RWPE2 (cell line): Measurements from ENCODE around the gene DEFB112.

ENCODE experiments used
- ATAC-seq: fragments of 200-7000 bp; cut with Tn5 transposase; 3 replicates; pipeline ENCODE4 v1.9.1; 2021; ENCODE audit warnings: low read depth
- DNase-seq: peaks from one replicate; pipeline ENCODE4 v3.0.0-alpha.2; 2020; ENCODE audit warnings: low spot score
- H3K27ac ChIP-seq: fragments of 450-650 bp; 2 replicates; pipeline ENCODE4 v1.5.1; 2017; ENCODE audit warnings: mild to moderate bottlenecking; ENCODE audit not compliant: poor library complexity, severe bottlenecking
- H3K27me3 ChIP-seq: fragments of 250-450 bp; sonication (Bioruptor Pico); 2 replicates; pipeline ENCODE4 v1.5.1; 2021; ENCODE audit warnings: mild to moderate bottlenecking, moderate library complexity; ENCODE audit not compliant: insufficient read depth, poor library complexity, severe bottlenecking
- H3K36me3 ChIP-seq: fragments of 250-450 bp; sonication (Bioruptor Pico); 2 replicates; pipeline ENCODE4 v1.5.1; 2020; ENCODE audit warnings: low read depth, mild to moderate bottlenecking, moderate library complexity
- H3K4me1 ChIP-seq: fragments of 250-450 bp; sonication (Bioruptor Pico); 2 replicates; pipeline ENCODE4 v1.5.1; 2021; ENCODE audit warnings: mild to moderate bottlenecking, moderate library complexity; ENCODE audit not compliant: insufficient read depth, poor library complexity, severe bottlenecking
- H3K4me3 ChIP-seq: fragments of 250-450 bp; sonication (Bioruptor Pico); 2 replicates; pipeline ENCODE4 v1.5.1; 2021; ENCODE audit warnings: mild to moderate bottlenecking, moderate library complexity; ENCODE audit not compliant: severe bottlenecking
- H3K9me3 ChIP-seq: fragments of 250-450 bp; sonication (Bioruptor Pico); 2 replicates; pipeline ENCODE4 v1.5.1; 2021; ENCODE audit warnings: mild to moderate bottlenecking, moderate library complexity; ENCODE audit not compliant: severe bottlenecking
- CTCF ChIP-seq: fragments of 450-650 bp; IDR thresholded peaks from one replicate; pipeline ENCODE4 v1.5.1; 2017; ENCODE audit warnings: mild to moderate bottlenecking, moderate library complexity; ENCODE audit not compliant: poor library complexity, severe bottlenecking

Gene DEFB112

GRCh38 chr6:50076431-50076830 is 26.7 kb upstream of the DEFB112 start:
- H3K27ac ChIP-seq = no peak overlapping the region
- no peak overlapping the region for H3K4me3 ChIP-seq
- no peaks in the 10 kb centered on the region for H3K9me3 ChIP-seq
- no peak for DNase-seq
- peaks cover 5% of the 10 kb centered on the region for H3K27me3 ChIP-seq
- no peak for TF ChIP-seq CTCF
- no peaks in the 10 kb centered on the region for H3K4me1 ChIP-seq
- no peak for ATAC-seq
- H3K36me3 ChIP-seq = no peaks in the 10 kb centered on the region

GRCh38 chr6:50071921-50072320 is 22.2 kb upstream of the DEFB112 start:
- DNase-seq = no peak
- H3K27ac ChIP-seq = no peak overlapping the region
- H3K4me3 ChIP-seq = no peak overlapping the region
- H3K4me1 ChIP-seq = no peaks in the 10 kb centered on the region
- no peak for TF ChIP-seq CTCF
- ATAC-seq = no peak
- no peaks in the 10 kb centered on the region for H3K9me3 ChIP-seq
- H3K27me3 ChIP-seq = peaks cover 10% of the 10 kb centered on the region
- no peaks in the 10 kb centered on the region for H3K36me3 ChIP-seq

GRCh38 chr6:50070101-50070500 is 20.4 kb upstream of the DEFB112 start:
- no peaks in the 10 kb centered on the region for H3K4me1 ChIP-seq
- H3K4me3 ChIP-seq = no peak overlapping the region
- no peaks in the 10 kb centered on the region for H3K36me3 ChIP-seq
- H3K9me3 ChIP-seq = no peaks in the 10 kb centered on the region
- H3K27me3 ChIP-seq = peaks cover 10% of the 10 kb centered on the region
- ATAC-seq = no peak
- no peak overlapping the region for H3K27ac ChIP-seq
- DNase-seq = no peak
- no peak for TF ChIP-seq CTCF

GRCh38 chr6:50062051-50062450 is 12.3 kb upstream of the DEFB112 start:
- no peaks in the 10 kb centered on the region for H3K4me1 ChIP-seq
- no peaks in the 10 kb centered on the region for H3K36me3 ChIP-seq
- no peak for DNase-seq
- H3K9me3 ChIP-seq = no peaks in the 10 kb centered on the region
- ATAC-seq = no peak
- no peaks in the 10 kb centered on the region for H3K27me3 ChIP-seq
- TF ChIP-seq CTCF = peak; percentile 57
- H3K27ac ChIP-seq = no peak overlapping the region
- no peak overlapping the region for H3K4me3 ChIP-seq

GRCh38 chr6:50056242-50056641 is 6.5 kb upstream of the DEFB112 start:
- no peak for TF ChIP-seq CTCF
- H3K27ac ChIP-seq = no peak overlapping the region
- no peak for DNase-seq
- no peak overlapping the region for H3K4me3 ChIP-seq
- H3K9me3 ChIP-seq = no peaks in the 10 kb centered on the region
- H3K27me3 ChIP-seq = peaks cover 19% of the 10 kb centered on the region
- no peak for ATAC-seq
- no peaks in the 10 kb centered on the region for H3K36me3 ChIP-seq
- no peaks in the 10 kb centered on the region for H3K4me1 ChIP-seq
